HG03521 (cell line): ENCODE measurements around the gene BDNF.

Source experiments
- ATAC-seq: cut with Tn5 transposase; IDR thresholded peaks from one replicate; pipeline ENCODE4 v1.9.1; 2021; ENCODE audit warnings: mild to moderate bottlenecking, moderate library complexity; ENCODE audit not compliant: unreplicated experiment

BDNF gene

DNA sequence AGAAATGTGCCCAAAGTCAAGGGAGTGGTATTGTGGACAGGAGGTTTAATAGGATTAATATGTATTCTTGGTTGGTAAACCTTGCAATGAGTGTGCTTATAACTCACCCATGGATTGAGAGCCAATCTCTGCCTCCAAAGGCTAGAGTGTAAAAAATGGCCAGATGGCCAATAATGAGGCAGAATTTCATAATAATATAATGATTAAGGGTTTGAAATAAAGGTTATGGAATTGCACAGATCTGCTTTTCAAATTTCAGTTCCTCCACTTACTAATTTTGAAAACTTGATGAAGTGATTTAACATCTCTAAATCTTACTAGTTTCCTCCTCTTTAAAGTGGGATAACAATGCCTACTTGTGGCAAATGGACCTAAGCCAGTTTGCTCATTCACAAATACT lies 94.8 kb downstream of the BDNF start:
- no peak for ATAC-seq
